Endothelial cell of umbilical vein (primary cell): ENCODE results near the gene SAC3D1. TPM values are rescaled to one million over a fixed set of nuclear protein-coding genes. Genes with fewer than 3 reads are reported as not detected.

Experiments used
- BruUV-seq: library from RNA; stranded (reverse); fragments of 400-500 nt; replicated peaks from 2 replicates; lab custom pipeline; 2021; lab: Mats Ljungman, UMichigan
- CTCF ChIA-PET: fragments of 300-600, 350-600 bp; sonication (Branson Sonifier 250); formaldehyde crosslinking; loops from one replicate; lab custom pipeline; 2021; ENCODE audit warnings: antibody characterized with exemption, inconsistent platforms; lab: Charles Lee
- POLR2A ChIA-PET: fragments of 300-600, 350-600 bp; sonication (Branson Sonifier 250); formaldehyde crosslinking; loops from one replicate; lab custom pipeline; 2021; ENCODE audit warnings: antibody characterized with exemption, inconsistent platforms; lab: Charles Lee
- DNase-seq: peaks from one replicate; pipeline ENCODE4 v3.0.0-alpha.2; 2011; ENCODE audit warnings: low read depth, low spot score
- FAIRE-seq: peaks from 2 replicates; lab custom pipeline; 2011; peaks lifted over from hg19 to GRCh38; lab: Jason Lieb, UNC
- H2AFZ ChIP-seq: 2 replicates; pipeline ENCODE4 v1.6.0; 2012; ENCODE audit warnings: low read depth, low read length, control low read depth, inconsistent platforms
- H3K27ac ChIP-seq: 2 replicates; pipeline ENCODE4 v1.5.1; 2011; ENCODE audit warnings: low read depth, mild to moderate bottlenecking, control low read depth, low read length, moderate library complexity; ENCODE audit not compliant: insufficient read depth
- H3K27me3 ChIP-seq, 2 experiments: 2 replicates each; pipeline versions ENCODE4 v1.6.0 to v1.6.1; 2011; ENCODE audit warnings: low read length in 2 of 2, mixed read lengths in 1 of 2; ENCODE audit not compliant: control insufficient read depth in 2 of 2, insufficient read depth in 2 of 2
- H3K36me3 ChIP-seq, 2 experiments: 2 replicates in 1 of 2; 3 replicates in 1 of 2; pipeline ENCODE4 v1.5.1; 2011; ENCODE audit warnings: low read length in 2 of 2, mild to moderate bottlenecking in 1 of 2, moderate library complexity in 1 of 2; ENCODE audit not compliant: control insufficient read depth in 2 of 2, insufficient read depth in 2 of 2; ENCODE audit errors: extremely low read depth in 1 of 2
- H3K4me1 ChIP-seq: 3 replicates; pipeline ENCODE4 v1.5.1; 2011; ENCODE audit warnings: mild to moderate bottlenecking, low read length; ENCODE audit not compliant: control insufficient read depth, insufficient read depth; ENCODE audit errors: extremely low read depth
- H3K4me2 ChIP-seq: 2 replicates; pipeline ENCODE4 v1.6.1; 2011; ENCODE audit warnings: low read length, control low read depth, mixed read lengths; ENCODE audit not compliant: insufficient read depth
- H3K4me3 ChIP-seq, 3 experiments: fragments of 200-600 bp in 1 of 3; sonication (generic), shearing (Covaris generic) in 1 of 3; replicated peaks in 1 of 3; 2 replicates each; pipeline ENCODE4 v1.5.1; 2011 to 2016; ENCODE audit warnings: control low read depth in 3 of 3, low read length in 3 of 3, mild to moderate bottlenecking in 2 of 3, inconsistent platforms in 1 of 3, low read depth in 1 of 3, moderate library complexity in 1 of 3; ENCODE audit not compliant: insufficient read depth in 1 of 3
- H3K79me2 ChIP-seq: 2 replicates; pipeline ENCODE4 v1.6.0; 2012; ENCODE audit warnings: low read length, inconsistent platforms; ENCODE audit not compliant: control insufficient read depth, insufficient read depth
- H3K9ac ChIP-seq: replicated peaks from 2 replicates; pipeline ENCODE3; 2011; ENCODE audit warnings: low read length, control low read depth; ENCODE audit not compliant: insufficient read depth; ENCODE audit errors: extremely low read depth
- H3K9me1 ChIP-seq: replicated peaks from 3 replicates; pipeline ENCODE4 v1.6.0; 2011; ENCODE audit warnings: mild to moderate bottlenecking, low read length; ENCODE audit not compliant: control insufficient read depth, insufficient read depth; ENCODE audit errors: extremely low read depth
- H3K9me3 ChIP-seq: replicated peaks from 2 replicates; pipeline ENCODE4 v1.5.1; 2012; ENCODE audit warnings: low read length, inconsistent platforms; ENCODE audit not compliant: control insufficient read depth, insufficient read depth
- H4K20me1 ChIP-seq: replicated peaks from 2 replicates; pipeline ENCODE3; 2011; ENCODE audit warnings: mild to moderate bottlenecking, low read length; ENCODE audit not compliant: control insufficient read depth, insufficient read depth; ENCODE audit errors: extremely low read depth
- EZH2 ChIP-seq: IDR thresholded peaks from 2 replicates; pipeline ENCODE4 v1.6.1; 2012; ENCODE audit warnings: borderline replicate concordance, low read depth, mild to moderate bottlenecking, moderate library complexity, low read length, inconsistent platforms; ENCODE audit not compliant: severe bottlenecking
- FOS ChIP-seq: IDR thresholded peaks from 2 replicates; pipeline ENCODE4 v1.6.1; 2011; ENCODE audit warnings: mild to moderate bottlenecking, low read length, moderate library complexity, borderline replicate concordance; ENCODE audit not compliant: insufficient read depth
- GATA2 ChIP-seq: IDR thresholded peaks from 2 replicates; pipeline ENCODE4 v1.7.0; 2011; ENCODE audit warnings: low read depth, mild to moderate bottlenecking, moderate library complexity, mixed read lengths, low read length; ENCODE audit not compliant: insufficient read length, insufficient read depth
- POLR2A ChIP-seq: IDR thresholded peaks from 2 replicates; pipeline ENCODE4 v1.6.1; 2012; ENCODE audit warnings: low read depth, mild to moderate bottlenecking, control low read depth, low read length
- POLR2AphosphoS5 ChIP-seq: IDR thresholded peaks from 2 replicates; pipeline ENCODE4 v1.6.1; 2012; ENCODE audit warnings: low read depth, mild to moderate bottlenecking, control low read depth, low read length, moderate library complexity; ENCODE audit not compliant: insufficient read depth
- dilution Hi-C: fragments of 300-500 bp; cut with MboI; formaldehyde crosslinking; loops from one replicate; pipeline ENCODE4 v1.15.0; 2019; ENCODE audit warnings: low sequenced_read_pairs; ENCODE audit not compliant: extremely low pct_ligation_motif_present
- intact Hi-C: fragments of 100-400 bp; cut with micrococcal nuclease; formaldehyde crosslinking; loops from one replicate; pipeline ENCODE4 v1.10.0; 2022
- polyA plus RNA-seq, 4 experiments: library from polyadenylated mRNA; depleted of rRNA in 3 of 4; stranded (reverse) in 3 of 4; unstranded in 1 of 4; fragments of >200 nt; gene quantifications; 2 replicates each; pipeline versions ENCODE4 v1.2.1 to v1.2.3, GENCODE V29; 2011 to 2012; ENCODE audit warnings: missing spikeins in 1 of 4
- total RNA-seq: library from RNA; stranded (reverse); gene quantifications from 2 replicates; pipeline ENCODE4 v1.2.3, GENCODE V29; 2021
- TF ChIP-seq, protein P1 (sequence below): IDR thresholded peaks from 2 replicates; pipeline ENCODE4 v1.6.1; 2011; ENCODE audit not compliant: insufficient read depth, insufficient read length

SAC3D1 gene
- total and polyA plus RNA-seq, 2 donors (not counting 3 experiments of a cell fraction or from before 2014, with no cell fraction given), result 16.6 to 17.0 TPM

DNA sequence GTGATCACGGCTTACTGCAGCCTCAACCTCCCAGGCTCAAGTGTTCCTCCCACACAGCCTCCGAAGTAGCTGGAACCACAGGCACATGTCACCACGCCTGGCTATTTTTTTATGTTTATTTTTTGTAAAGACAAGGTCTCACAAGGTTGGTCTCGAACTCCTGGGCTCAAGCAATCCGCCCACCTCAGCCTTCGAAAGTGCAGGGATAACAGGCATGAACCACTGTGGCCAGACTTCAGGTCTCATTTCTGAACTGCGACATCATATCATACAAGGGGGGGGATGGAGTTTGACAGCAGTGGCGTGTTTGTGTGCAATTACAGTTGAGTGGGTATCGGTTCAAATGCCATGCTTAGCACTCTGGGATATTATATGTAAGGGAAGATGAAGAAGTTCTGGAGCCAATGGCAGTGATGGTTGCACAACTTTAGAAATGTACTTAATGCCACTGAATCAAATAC lies 10.4 kb downstream of the SAC3D1 start:
- dilution Hi-C loops (no loop called here), intact Hi-C loops (no loop called here)
- Histone ChIP-seq H3K4me3 (no peak overlapping the region), H2AFZ (no peak overlapping the region), H4K20me1 (no peaks in the 10 kb centered on the region), H3K9me3 (no peaks in the 10 kb centered on the region), H3K36me3 (no peaks in the 10 kb centered on the region), H3K4me2 (no peak overlapping the region), H3K4me1 (peaks cover 6% of the 10 kb centered on the region), H3K9me1 (no peaks in the 10 kb centered on the region), H3K79me2 (no peaks in the 10 kb centered on the region), H3K27me3 (no peaks in the 10 kb centered on the region), H3K9ac (no peak overlapping the region), H3K27ac (no peak overlapping the region)
- POLR2A ChIA-PET, result interaction anchor here (0.7 kb wide), 1 partner anchor 47 kb away, joined by 8 read pairs; no protein-coding TSS in a partner anchor
- no peak for FAIRE-seq
- no peak for DNase-seq
- TF ChIP-seq POLR2A, result no peak
- TF ChIP-seq, protein P1, sequence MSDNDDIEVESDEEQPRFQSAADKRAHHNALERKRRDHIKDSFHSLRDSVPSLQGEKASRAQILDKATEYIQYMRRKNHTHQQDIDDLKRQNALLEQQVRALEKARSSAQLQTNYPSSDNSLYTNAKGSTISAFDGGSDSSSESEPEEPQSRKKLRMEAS, result no peak
- no TSS peak for BruUV-seq
- CTCF ChIA-PET, result no interaction called here

DNA sequence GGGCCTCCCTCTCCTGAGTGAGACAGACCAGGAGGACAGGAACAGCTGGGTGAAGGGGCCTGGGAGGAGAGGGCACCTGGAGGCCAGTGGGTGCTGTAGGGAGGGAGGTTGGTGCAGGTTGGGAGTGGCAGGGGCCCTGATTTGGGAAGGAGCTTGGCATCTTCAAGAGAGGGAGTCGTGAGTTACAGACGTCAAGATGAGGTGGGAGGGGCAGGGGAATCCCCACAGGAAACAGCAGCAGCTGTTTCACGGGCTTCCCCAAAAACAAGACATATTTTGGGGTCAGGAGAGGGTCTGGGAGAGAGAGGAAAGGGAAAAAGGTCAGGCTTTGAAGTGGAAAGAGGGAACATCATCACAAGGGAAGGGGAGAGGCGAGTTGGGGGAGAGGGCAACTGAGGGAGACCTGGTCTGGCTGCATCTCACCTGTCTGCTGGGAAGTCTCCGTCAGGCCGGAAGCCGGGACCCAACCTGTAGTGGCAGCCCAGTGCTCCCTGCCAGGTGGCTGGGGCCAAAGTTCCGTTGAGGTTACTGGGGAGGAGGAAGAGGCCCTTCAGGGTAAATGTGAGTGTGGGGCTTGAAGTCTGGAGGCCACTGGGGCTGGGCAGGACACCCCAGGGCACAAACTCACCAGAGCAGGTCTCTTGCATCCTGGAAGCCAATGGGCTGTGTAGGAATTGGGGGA lies 13.0 kb downstream of the SAC3D1 start:
- CTCF ChIA-PET, result no interaction called here
- Histone ChIP-seq H3K27me3 (no peaks in the 10 kb centered on the region), H3K9ac (no peak overlapping the region), H3K9me1 (no peaks in the 10 kb centered on the region), H3K9me3 (no peaks in the 10 kb centered on the region), H4K20me1 (no peaks in the 10 kb centered on the region), H2AFZ (no peak overlapping the region), H3K36me3 (no peaks in the 10 kb centered on the region), H3K4me2 (no peak overlapping the region), H3K4me3 (no peak overlapping the region), H3K4me1 (no peaks in the 10 kb centered on the region), H3K79me2 (no peaks in the 10 kb centered on the region), H3K27ac (no peak overlapping the region)
- no peak for TF ChIP-seq FOS
- no peak for TF ChIP-seq GATA2
- TF ChIP-seq, protein P1, result no peak
- TF ChIP-seq POLR2AphosphoS5, result no peak
- TF ChIP-seq POLR2A, result no peak
- no peak for TF ChIP-seq EZH2
- intact Hi-C loops, result no loop called here
- POLR2A ChIA-PET, result no interaction called here
- dilution Hi-C loops, result no loop called here
- no TSS peak for BruUV-seq
- DNase-seq, result no peak
- FAIRE-seq, result no peak
